A673 (cell line): Measurements from ENCODE around the gene ENTPD7. TPM values are rescaled to one million over a fixed set of nuclear protein-coding genes. Genes with fewer than 3 reads are reported as not detected.
A peak's percentile ranks its signal among the peaks of the same experiment; 100 is the strongest.

ENCODE experiments used
- BruUV-seq: library from RNA; stranded (reverse); fragments of 400-500 nt; replicated peaks from 2 replicates; lab custom pipeline; 2021; lab: Mats Ljungman, UMichigan
- CTCF ChIA-PET: fragments of 300-600 bp; sonication (Branson Sonifier 250); formaldehyde crosslinking; loops from one replicate; lab custom pipeline; 2022; ENCODE audit warnings: antibody characterized with exemption; lab: Charles Lee
- POLR2A ChIA-PET: fragments of 300-600 bp; sonication (Branson Sonifier 250); formaldehyde crosslinking; loops from one replicate; lab custom pipeline; 2022; ENCODE audit warnings: antibody characterized with exemption; ENCODE audit not compliant: low non-redundant PET; lab: Charles Lee
- DNase-seq: peaks from one replicate; pipeline ENCODE4 v3.0.0-alpha.2; 2015; ENCODE audit warnings: low spot score
- H3K27ac ChIP-seq: fragments of 200-600 bp; sonication (generic); 2 replicates; pipeline ENCODE4 v1.5.1; 2016; ENCODE audit warnings: mixed run types, low read depth, mild to moderate bottlenecking, mixed read lengths, antibody characterized with exemption, low read length; ENCODE audit not compliant: poor library complexity, severe bottlenecking
- H3K27me3 ChIP-seq: fragments of 200-600 bp; sonication (generic); replicated peaks from 2 replicates; pipeline ENCODE4 v1.6.1; 2017; ENCODE audit warnings: mixed run types, low read depth, mild to moderate bottlenecking, mixed read lengths, antibody characterized with exemption, low read length; ENCODE audit not compliant: insufficient read depth, poor library complexity
- H3K36me3 ChIP-seq: fragments of 200-600 bp; sonication (generic); 2 replicates; pipeline ENCODE4 v1.6.1; 2016; ENCODE audit warnings: mixed run types, mild to moderate bottlenecking, mixed read lengths, antibody characterized with exemption, low read length; ENCODE audit not compliant: insufficient read depth, poor library complexity, severe bottlenecking
- H3K4me1 ChIP-seq: fragments of 200-600 bp; sonication (generic); 2 replicates; pipeline ENCODE4 v1.6.1; 2017; ENCODE audit warnings: mixed run types, mild to moderate bottlenecking, mixed read lengths, antibody characterized with exemption, low read length; ENCODE audit not compliant: insufficient read depth, poor library complexity, severe bottlenecking
- H3K4me3 ChIP-seq: fragments of 200-600 bp; sonication (generic); 2 replicates; pipeline ENCODE4 v1.5.1; 2016; ENCODE audit warnings: low read depth, mixed run types, mild to moderate bottlenecking, mixed read lengths, low read length; ENCODE audit not compliant: poor library complexity, severe bottlenecking
- H3K9me3 ChIP-seq: fragments of 200-600 bp; sonication (generic); 2 replicates; pipeline ENCODE4 v1.6.1; 2016; ENCODE audit warnings: mixed run types, low read depth, mild to moderate bottlenecking, mixed read lengths, antibody characterized with exemption, low read length; ENCODE audit not compliant: poor library complexity, severe bottlenecking
- CTCF ChIP-seq: fragments of 300-800, 200-600 bp; sonication (generic); conservative IDR thresholded peaks from 2 replicates; pipeline ENCODE4 v1.5.1; 2017; ENCODE audit warnings: low read depth, mild to moderate bottlenecking, antibody characterized with exemption, low read length, moderate library complexity, mixed read lengths
- EZH2 ChIP-seq: fragments of 200-600 bp; sonication (generic); IDR thresholded peaks from 2 replicates; pipeline ENCODE4 v1.6.1; 2017; ENCODE audit warnings: borderline replicate concordance, low read depth, mild to moderate bottlenecking, mixed read lengths, antibody characterized with exemption, low read length; ENCODE audit not compliant: poor library complexity, severe bottlenecking
- intact Hi-C: fragments of 100-400 bp; cut with micrococcal nuclease; formaldehyde crosslinking; loops from one replicate; pipeline ENCODE4 v1.10.0; 2022; ENCODE audit not compliant: unreplicated experiment
- total RNA-seq: library from RNA; stranded (reverse); gene quantifications from 2 replicates; pipeline ENCODE4 v1.2.3, GENCODE V29; 2021

Gene ENTPD7
- total RNA-seq, 1 experiment from 2014 or later, result 11.1 TPM

- Histone ChIP-seq H3K4me1 (no peaks in the 10 kb centered on the region), H3K9me3 (no peaks in the 10 kb centered on the region), H3K4me3 (peak overlapping the region; percentile 79), H3K27ac (peak overlapping the region; percentile 40), H3K36me3 (no peaks in the 10 kb centered on the region), H3K27me3 (peaks cover 27% of the 10 kb centered on the region)
- intact Hi-C loops, result no loop called here
- POLR2A ChIA-PET, result interaction anchor here (0.6 kb wide), 1 partner anchor 24 kb away, joined by 3 read pairs; no protein-coding TSS in a partner anchor
- no peak for TF ChIP-seq EZH2
- TF ChIP-seq CTCF, result no peak
- no peak for DNase-seq
- CTCF ChIA-PET, result no interaction called here
- BruUV-seq, result TSS peak; percentile 27
Measured at GRCh38 chr10:99659868-99660366, 608 bp downstream of the ENTPD7 start.

DNA sequence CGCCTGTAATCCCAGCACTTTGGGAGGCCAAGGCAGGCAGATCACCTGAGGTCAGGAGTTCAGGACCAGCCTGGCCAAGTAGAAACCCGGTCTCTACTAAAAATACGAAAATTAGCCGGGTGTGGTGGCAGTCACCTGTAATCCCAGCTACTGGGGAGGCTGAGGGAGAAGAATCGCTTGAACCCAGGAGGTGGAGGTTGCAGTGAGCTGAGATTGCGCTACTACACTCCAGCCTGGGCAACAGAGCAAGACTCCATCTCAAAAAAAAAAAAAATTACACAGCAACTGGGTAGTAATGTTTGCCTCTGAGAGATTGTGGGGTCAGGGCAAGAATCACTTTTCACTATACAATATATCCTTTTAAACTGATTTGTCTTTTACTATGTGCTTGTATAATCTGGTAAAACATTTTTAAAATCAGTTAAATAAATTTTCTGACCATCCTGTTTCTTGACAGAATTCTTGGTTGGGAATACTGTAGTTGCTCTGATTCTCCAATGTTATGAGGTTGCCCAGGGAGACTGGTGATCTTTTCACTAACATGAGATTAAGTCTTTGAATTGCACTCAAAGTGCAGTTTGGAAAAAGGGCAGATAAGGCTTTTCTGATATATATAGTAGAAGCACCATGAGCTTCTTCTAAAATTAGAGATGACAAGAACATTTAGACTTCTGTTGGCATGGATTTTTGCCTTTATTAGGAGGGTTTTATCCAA, 1.5 kb downstream of the ENTPD7 start:
- peak; percentile 15 for DNase-seq
- H3K27me3 ChIP-seq, result peaks cover 23% of the 10 kb centered on the region
- BruUV-seq, result no TSS peak
- H3K36me3 ChIP-seq, result no peaks in the 10 kb centered on the region
- no peaks in the 10 kb centered on the region for H3K9me3 ChIP-seq
- TF ChIP-seq CTCF (no peak), EZH2 (no peak)
- H3K27ac ChIP-seq, result no peak overlapping the region
- CTCF ChIA-PET, result no interaction called here
- H3K4me1 ChIP-seq, result no peaks in the 10 kb centered on the region
- no peak overlapping the region for H3K4me3 ChIP-seq
- intact Hi-C loops, result no loop called here
- POLR2A ChIA-PET, result no interaction called here

GRCh38 chr10:99661377-99661763, 2.1 kb downstream of the ENTPD7 start:
- Histone ChIP-seq H3K9me3 (no peaks in the 10 kb centered on the region), H3K27ac (no peak overlapping the region), H3K27me3 (peaks cover 19% of the 10 kb centered on the region), H3K4me3 (no peak overlapping the region), H3K4me1 (no peaks in the 10 kb centered on the region), H3K36me3 (no peaks in the 10 kb centered on the region)
- POLR2A ChIA-PET, result no interaction called here
- BruUV-seq, result no TSS peak
- DNase-seq, result peak; percentile 50
- intact Hi-C loops, result no loop called here
- TF ChIP-seq CTCF, result no peak
- no peak for TF ChIP-seq EZH2
- CTCF ChIA-PET, result no interaction called here
